GM21786 (cell line): Measurements from ENCODE around the gene MAP3K6.
"Not testable (repeated sequence)": the region's sequence is repeated elsewhere in the genome, so short reads cannot be mapped to it uniquely, and the experiment has no call there.

Experiments used
- ATAC-seq: cut with Tn5 transposase; IDR thresholded peaks from one replicate; pipeline ENCODE4 v1.9.1; 2021; ENCODE audit not compliant: unreplicated experiment

MAP3K6 gene

DNA sequence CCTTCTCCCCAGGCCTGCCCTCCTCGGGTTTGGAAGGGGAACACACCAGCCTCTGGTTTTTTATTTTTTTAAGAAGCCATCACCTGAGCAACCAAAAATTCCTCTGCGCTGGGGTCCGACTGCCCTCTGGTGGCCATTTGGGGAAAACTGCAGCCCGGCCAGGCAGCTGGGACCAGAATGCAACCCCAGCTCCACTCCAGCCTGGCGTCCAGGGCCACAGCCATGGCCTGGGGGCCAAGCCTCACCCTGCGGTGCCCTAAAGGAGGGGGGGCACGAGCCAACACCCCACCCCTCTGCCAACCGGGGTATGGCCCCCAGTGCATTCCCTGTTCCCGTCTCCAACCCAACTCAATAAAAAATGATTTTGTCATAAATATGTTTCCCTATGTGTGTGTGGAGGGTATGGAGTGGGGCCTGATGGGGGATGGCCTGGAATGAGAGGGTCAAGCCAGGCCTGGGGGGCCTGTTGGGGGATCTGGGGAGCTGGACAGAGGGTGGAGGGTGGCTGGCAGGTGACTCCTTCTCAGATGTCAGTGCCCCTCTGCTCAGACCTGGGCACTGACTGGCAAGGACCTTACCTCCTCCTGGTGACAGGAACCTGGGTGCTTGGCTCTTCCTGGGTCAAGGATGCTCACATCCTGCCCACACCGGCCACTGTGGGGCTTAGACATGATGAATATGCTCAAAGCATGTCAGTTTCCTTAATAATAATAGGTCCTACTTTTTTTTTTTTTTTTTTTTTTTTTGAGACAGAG, 28.9 kb upstream of the MAP3K6 start:
- no peak for ATAC-seq

DNA sequence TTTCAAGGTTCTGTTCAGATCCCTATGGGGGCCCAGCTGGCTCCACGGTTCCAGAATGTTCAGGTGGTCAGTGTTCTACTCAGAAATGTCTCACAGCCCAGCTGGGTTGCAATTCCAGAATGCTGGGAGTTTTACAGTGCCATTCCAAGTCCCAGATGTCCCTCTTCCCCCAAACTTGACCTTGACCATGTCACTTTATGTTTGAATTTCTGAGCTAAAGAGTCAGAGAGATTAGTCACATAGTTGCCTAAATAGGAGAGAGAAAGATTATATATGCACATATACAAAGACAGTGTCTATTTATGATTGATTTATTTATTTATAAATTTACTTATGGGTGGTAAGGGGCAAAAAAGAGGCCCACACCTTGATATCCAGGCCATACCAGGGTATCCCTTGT, 28.2 kb upstream of the MAP3K6 start:
- no peak for ATAC-seq

DNA sequence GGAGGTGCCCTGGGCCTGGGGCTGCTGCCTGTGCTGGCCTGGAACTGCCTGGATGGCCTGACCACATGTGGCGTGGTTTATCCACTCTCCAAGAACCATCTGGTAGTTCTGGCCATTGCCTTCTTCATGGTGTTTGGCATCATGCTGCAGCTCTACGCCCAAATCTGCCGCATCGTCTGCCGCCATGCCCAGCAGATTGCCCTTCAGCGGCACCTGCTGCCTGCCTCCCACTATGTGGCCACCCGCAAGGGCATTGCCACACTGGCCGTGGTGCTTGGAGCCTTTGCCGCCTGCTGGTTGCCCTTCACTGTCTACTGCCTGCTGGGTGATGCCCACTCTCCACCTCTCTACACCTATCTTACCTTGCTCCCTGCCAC, 27.5 kb upstream of the MAP3K6 start:
- no peak for ATAC-seq

DNA sequence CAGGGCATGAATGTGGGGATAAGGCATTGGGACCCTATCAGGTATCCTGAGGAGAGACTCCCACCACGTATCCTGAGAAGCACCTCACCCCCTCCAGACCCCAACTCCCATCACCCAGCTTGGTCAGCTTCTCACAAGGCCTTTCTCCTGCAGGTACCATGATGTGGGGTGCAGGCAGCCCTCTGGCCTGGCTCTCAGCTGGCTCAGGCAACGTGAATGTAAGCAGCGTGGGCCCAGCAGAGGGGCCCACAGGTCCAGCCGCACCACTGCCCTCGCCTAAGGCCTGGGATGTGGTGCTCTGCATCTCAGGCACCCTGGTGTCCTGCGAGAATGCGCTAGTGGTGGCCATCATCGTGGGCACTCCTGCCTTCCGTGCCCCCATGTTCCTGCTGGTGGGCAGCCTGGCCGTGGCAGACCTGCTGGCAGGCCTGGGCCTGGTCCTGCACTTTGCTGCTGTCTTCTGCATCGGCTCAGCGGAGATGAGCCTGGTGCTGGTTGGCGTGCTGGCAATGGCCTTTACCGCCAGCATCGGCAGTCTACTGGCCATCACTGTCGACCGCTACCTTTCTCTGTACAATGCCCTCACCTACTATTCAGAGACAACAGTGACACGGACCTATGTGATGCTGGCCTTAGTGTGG, 27.0 kb upstream of the MAP3K6 start:
- ATAC-seq = no peak

DNA sequence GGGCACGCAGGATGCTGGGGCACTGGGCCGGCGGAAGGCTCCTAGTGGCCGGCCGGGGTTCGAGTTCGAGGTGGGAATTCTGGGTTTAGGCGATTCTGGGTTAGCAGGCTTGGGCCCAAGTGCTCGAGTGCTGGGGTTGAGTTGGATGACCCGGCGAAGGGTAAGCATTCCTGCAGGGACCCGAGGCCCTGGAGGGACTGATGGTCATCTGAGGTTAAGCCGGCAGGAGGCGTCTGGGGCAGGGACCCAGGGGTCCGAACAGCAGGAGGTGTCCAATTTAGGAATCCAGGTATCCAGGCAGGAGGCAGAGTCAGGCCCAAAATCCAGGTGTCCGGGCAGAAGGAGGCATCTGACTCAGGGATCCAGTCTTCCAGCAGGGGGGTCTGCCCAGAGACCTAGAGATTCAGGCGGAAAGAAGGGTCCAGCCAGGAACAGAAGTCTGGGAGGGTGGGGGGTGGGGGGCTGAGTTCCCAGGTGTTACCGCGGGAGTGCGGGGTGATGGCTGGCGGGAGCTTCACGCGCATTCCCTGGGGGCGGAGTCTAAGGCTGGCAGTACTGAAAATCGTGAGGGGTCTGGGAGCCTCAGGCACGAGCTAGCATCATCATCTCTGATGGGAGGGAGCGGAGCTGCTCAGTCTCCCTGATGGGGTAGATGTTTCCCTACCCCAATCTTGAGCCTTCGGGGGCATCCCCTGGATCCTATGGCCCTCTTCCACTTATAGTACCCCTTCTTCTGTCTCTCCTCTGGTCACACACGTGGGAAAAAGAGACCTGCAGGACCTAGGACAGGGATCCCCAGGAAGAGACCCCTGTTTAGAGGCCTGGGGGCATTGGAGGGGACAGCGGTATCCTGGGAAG, 26.2 kb upstream of the MAP3K6 start:
- ATAC-seq = peak; percentile 4

DNA sequence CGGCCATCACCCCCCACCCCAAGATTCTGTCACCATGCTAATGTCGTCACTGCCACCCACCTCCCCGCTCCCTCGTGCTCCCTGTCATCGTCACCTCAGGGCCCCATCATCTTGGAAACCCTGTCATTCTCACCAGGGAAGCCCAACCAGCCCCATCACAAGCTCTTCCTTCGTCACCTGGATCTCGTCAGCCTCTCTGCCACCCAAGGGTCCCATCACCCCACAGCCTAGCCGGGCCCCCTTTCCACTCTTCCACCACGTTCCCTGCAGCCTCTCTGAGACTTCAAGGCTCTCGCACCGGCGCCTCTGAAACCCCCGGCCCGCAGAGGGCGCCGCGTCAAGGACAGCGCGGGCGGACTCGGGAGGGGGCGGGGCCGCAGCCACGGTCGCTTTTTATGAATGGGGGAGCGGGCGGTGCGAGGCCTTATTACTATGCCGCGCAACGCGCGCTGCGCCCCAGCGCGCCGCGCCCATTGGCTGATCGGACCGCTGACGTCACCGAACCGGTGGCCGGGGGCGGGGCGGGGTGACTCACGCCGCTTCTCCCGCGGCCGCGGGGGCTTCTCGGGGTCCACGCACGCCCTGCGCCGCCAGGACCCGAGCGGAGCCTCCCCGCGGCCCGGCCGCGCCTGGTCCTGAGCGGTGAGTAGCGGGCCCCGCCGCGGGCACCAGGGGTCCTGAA, 25.5 kb upstream of the MAP3K6 start, which contains the start of gene GPR3:
TSS of gene GPR3 (plus strand) at position 527 of the 682 bp plus-strand sequence. CDS start 1,177 bp downstream, outside the sequence.
- ATAC-seq = peak; percentile 77

DNA sequence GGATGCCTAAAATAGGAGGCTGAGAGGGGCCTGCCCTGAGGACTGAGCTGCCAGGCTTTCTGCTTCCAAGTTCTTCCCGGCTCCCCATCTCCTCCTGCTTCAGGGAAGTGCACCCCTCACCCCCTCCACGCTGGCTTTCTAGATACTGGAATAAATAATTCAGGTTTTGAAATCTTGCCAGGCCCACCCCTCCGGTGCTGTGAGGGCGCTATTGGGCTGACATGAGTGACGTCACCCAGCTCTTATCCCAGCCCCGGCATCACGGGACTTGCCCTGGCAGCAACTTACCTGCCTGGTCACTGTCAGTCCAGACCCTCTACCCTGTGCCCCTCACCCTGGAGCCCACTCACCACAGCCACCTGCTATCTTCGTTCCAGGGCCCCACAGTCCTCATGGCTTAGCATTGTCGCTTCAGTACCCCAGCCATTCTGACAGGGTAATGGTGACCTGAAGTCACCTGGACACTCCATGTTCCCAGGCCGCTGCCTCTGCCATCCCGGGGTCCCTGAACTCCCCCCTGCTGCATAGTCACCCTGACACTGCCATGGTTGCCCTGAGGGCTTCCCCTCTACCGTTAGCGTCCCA, 24.8 kb upstream of the MAP3K6 start:
- ATAC-seq = no peak

DNA sequence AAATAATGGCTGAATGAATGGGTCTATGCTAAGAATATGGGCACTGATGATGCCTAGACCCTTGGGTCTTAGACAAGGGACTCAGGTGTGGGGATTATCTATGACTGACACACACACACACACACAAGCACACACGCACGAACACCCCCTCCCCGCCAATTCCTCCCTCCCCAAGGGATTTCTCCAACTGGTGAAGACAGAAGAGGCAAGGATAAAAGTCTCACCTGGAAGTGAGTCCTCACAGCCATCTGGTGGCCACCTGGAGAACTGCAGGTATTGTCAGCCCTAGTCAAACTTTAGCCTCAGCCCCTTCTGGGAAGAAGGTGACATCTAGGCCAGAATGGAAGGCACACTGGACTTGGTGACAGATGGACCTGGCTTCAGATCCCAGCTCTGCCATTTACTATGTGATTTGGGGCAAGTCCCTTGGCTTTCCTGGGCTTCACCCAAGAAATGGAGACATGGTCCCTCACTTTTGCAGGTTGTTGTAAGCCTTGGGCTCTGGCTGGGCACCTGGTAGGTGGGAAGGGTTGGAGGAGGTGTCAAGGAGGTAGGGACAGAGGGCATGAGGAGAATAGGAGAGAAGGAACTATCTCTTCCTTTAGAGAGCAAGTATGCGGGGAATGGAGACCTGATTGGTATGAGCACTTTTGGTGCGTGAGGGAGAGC, 21.7 kb upstream of the MAP3K6 start:
- ATAC-seq = no peak

DNA sequence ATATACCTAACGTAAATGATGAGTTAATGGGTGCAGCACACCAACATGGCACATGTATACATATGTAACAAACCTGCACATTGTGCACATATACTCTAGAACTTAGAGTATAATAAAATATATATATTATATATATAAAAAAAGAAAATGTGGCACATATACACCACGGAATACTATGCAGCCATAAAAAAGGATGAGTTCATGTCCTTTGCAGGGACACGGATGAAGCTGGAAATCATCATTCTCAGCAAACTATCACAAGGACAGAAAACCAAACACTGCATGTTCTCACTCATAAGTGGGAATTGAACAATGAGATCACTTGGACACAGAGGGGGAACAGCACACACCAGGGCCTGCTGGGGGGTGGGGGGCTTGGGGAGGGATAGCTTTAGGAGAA, 18.0 kb upstream of the MAP3K6 start:
- not testable (repeated sequence) for ATAC-seq

DNA sequence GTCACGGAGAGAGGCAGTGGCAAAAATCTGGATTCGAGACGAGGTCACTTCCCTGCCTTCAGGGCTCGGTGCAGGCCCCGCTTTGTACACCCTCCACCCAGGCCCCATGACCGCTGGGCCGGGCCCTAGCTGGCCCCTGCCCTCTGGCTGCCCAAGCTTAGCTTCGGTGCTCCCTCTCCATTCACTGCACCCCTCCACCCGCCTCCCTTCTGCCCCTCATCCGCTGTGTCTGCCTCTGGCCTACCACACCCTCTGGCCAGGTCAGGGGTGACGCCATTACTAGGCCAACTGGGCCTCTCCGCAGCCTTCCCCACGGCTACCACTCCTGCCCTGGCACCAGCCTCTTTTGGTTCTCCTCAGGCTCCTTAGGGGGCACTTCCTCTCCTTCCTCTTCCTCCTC, 16.9 kb upstream of the MAP3K6 start:
- ATAC-seq = no peak

DNA sequence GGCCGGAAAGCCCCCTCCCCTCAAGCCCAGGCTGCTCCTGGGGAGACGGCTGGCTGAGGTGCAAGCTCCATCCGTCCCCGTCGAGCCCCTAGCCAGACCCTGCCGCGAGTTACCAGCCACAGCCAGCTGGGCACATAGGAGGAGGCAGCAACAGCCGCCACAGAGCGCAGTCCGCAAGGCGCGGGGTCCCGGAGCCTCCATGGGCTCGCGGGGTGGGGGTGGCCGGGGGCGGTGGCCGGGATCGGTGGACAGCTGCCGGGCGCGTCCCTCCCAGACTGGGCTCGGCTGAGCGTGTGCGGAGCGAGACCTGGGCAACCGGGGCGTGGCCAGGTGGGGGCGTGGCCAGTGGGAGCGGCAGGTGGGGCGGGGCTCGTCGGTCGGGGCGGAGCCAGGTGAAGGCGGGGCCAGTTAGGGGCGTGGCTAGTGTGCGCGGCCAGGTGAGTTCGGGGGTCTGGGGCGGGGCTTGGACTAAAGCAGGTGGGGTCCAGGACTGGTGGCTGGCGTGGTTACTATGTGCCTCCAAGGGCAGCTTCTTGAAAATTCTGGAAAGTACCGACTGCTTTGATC, 16.4 kb upstream of the MAP3K6 start, which contains the start of gene CD164L2:
TSS of gene CD164L2 (minus strand) at position 295 of the 567 bp plus-strand sequence. CDS start at position 201, 94 bp downstream.
- ATAC-seq = no peak

DNA sequence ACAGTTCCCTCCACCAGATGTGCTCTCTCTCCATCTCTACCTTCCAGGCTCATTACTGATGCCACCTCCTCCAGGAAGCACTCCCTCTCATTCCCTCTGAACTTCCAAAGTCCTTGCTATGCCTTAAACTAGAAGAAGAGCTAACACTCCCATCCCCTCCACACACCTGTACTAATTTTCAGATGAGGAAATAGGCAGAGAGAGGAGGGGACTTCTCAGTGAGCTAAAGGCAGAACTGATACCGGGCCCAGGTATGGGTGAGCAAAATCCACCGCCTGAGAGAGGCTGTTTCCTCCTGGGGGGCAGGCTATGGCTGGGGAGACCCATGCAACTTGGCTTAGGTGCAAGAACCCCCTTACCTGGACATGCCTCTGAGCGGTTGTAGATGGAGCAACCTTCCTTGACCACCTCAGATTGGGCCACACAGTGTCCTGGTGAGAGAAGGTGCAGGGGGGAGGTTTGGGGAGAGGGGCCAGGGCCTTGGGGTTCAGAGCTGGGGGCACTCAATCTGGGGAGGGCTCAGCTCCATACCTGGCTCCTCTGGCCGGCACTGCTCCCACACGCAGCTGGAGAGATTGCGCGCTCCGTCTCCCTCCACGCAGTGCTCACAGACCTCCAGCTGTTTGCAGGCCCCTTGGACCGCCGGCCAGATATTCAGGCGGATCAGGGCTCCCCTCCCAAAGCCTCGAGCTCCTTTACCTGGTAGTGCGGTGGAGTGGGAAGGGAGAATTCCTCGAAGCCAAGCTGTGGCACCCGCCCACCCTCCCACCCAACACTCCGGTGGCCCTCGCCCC, 15.4 kb upstream of the MAP3K6 start:
- no peak for ATAC-seq

DNA sequence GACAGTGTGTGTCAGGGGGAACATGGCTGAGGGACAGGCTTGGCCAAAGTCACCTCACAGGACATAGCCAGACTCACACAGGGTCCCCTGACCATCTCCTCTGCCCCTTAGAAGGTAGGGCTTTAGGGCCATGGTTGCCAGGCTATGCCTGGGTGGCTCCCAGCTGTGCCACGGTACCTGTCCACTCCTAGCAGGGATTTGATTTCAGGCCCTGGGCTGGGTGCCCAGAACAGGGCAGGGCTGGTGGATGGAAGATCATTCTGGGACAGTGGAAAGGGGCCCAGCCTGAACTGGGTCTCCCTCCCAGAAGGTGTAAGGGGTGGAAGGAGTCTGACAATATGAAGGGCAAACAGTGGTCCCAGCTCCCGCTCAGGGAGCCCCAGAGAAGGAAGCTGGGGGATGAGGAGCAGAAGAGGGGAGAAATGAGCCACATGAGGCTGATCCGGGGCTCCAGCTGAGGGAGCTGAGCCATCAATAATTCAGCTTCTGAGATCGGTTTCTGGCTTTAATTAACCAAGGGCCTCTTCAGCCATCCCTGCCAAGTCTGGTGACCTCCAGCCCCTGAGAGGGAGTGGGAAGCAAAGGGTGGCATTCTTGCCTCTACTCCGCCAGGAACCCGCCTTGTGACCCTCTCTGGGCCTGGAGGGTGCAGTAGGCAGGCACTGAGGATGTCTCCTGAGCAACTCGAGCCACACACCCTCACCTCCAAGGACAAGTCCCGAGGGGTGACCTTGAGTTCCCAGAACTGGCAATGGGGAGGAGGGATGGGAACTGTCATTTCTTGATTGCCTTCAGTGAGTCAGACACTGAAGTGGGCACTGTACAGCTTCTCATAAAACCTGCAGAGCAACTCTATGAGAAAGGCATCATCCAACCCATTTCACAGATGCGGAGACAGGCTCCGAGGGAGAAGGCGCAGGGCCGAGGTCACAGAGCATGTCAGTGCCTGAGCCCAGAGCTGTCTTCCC, 14.3 kb upstream of the MAP3K6 start:
- ATAC-seq = no peak

DNA sequence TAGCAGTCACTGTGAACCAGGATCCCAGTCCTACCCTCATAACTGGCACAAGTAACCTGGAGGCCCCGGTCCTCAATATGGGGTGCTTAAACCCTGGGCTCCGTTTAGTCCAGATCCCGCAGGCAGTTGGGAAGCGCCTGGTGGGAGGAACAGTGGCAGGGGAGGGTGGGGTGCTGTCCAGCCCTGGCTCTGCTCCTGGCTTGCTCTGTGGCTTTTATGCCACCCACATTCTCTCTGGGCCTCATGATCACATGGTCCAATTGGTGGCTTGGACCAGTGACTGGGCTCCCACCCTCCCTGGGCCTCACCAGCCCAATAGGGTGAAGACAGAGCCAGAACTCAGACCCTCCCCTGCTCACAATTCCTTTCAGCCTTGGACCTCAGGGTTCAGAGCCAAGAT, 13.5 kb upstream of the MAP3K6 start:
- ATAC-seq = no peak

DNA sequence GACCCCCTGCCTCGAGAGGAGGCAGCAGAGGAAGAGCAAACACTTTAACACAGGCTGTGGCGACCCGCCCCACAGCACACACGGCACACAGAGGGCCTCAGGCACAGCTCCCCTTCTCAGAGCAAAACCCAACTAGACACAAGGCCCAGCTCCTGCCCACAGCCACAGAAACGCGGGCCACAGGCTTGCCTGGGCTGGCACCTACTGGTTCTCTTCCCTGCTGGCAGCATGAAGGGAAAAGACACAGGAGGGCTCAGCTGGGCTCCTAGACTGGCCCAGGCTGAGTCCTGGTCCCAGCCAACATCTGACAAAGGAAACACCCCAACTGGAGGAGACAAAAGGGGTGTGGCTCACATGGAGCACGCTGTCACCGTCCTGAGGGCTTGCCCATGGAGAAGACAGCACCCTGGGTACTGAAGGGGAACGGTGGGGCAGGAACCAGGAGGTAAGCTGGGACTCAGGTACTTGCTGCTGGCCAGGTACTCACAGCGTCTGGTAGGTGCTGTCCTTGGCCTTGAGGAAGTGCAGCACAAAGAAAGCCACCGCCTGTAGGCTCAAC, 12.9 kb upstream of the MAP3K6 start:
- no peak for ATAC-seq

DNA sequence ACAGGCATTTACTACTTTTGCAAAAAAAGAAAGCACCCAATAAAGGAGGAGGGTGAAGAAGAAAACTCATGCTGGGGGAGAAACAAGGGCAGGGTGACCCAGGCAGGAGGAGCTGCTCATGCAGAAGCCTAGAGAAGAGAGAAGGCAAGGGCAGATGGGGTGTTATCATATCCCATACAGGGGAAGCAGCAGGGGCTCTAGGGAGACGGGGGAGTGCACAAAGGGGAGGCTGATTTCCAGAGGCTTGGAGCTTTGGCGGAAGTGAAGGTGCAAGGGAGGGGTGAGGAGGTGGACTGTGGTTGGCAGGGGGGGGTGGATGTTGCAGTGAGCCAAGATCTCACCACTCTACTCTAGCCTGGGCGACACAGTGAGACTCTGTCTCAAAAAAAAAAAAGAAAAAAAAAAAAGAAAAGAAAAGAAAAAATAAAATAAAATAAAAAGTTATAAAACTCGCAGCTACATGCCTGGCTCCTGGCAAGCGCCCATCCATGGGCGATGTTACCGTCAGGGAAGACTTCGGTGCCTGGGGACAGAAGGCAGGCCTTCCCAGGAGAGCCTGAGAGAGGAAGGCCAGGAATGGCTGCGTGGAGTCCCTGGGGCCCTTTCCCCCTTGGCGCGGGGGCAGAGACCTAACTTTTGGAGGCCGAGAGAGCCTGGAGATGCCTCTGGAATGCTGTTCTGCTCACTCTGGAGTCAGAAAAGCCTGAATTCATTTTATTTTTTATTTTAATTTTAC, 11.2 kb upstream of the MAP3K6 start:
- ATAC-seq = no peak
